ENCODE data around the gene MAPRE2. TPM values are rescaled to one million over a fixed set of nuclear protein-coding genes. Genes with fewer than 3 reads are reported as not detected.

MAPRE2 gene
- total RNA-seq, 1 experiment from 2014 or later: 29.4 TPM

DNA sequence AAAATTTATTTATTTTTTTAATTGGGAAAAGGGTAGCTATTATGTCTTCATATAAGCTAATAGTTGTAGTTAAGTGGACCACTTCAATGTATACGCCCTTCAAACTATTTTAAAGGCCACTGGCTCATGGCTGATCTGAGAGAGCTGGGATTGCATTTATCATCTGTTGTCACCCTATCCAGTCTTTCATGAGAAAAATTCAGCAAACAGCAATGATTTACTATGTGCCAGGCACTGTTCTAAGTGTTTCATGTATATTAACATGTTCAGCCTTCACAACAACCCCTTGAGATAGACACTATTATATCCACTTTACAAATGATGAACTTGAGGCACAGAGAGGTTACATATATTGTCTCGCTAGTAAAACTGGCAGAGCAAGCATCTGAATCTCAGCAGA, 133.5 kb downstream of the MAPRE2 start:
- no peak for DNase-seq
- Histone ChIP-seq H3K27ac (ENCODE audit: insufficient read length, low read depth, low read length) (no peak overlapping the region), H3K4me2 (ENCODE audit: insufficient read depth, insufficient read length, low read length) (no peak overlapping the region), H2BK12ac (ENCODE audit: insufficient read length, low read depth, low read length) (no peak overlapping the region), H3K14ac (ENCODE audit: insufficient read depth, low read length) (no peak overlapping the region), H2AFZ (ENCODE audit: low read length) (no peak overlapping the region), H3K9ac (ENCODE audit: extremely low read depth, insufficient read length, low read length) (no peak overlapping the region), H2BK15ac (ENCODE audit: low read depth, low read length) (no peak overlapping the region), H4K8ac (replicated peaks; ENCODE audit: insufficient read length, low read depth, low read length) (no peak overlapping the region), H3K4ac (ENCODE audit: low read depth, low read length) (no peak overlapping the region), H3K4me1 (ENCODE audit: insufficient read depth, low read length) (no peaks in the 10 kb centered on the region), H3K79me2 (ENCODE audit: insufficient read depth, low read length) (no peaks in the 10 kb centered on the region), H2AK5ac (ENCODE audit: insufficient read length, low read length) (no peak overlapping the region), H2BK5ac (ENCODE audit: insufficient read length, low read length) (no peak overlapping the region), H4K20me1 (ENCODE audit: control insufficient read depth, insufficient read depth, insufficient read length) (no peaks in the 10 kb centered on the region), H2BK20ac (ENCODE audit: low read depth, low read length, poor library complexity, severe bottlenecking) (no peak overlapping the region), H3K27me3 (ENCODE audit: insufficient read depth, low read length) (no peaks in the 10 kb centered on the region), H3K23me2 (ENCODE audit: insufficient read length, low read depth, low read length, poor library complexity, severe bottlenecking) (no peaks in the 10 kb centered on the region), H2BK120ac (ENCODE audit: low read depth, low read length, poor library complexity, severe bottlenecking) (no peak overlapping the region), H4K91ac (ENCODE audit: insufficient read length, low read depth, low read length) (no peak overlapping the region), H4K5ac (ENCODE audit: insufficient read length, low read depth, low read length) (no peak overlapping the region), H3K9me3 (ENCODE audit: control insufficient read depth, low read depth, low read length) (no peaks in the 10 kb centered on the region), H3K18ac (ENCODE audit: insufficient read length, low read depth, low read length) (no peak overlapping the region), H3T11ph (ENCODE audit: low read length) (no peak overlapping the region), H3K56ac (ENCODE audit: insufficient read length, low read depth, low read length) (no peak overlapping the region), H3K23ac (ENCODE audit: insufficient read length, low read depth, low read length) (no peak overlapping the region), H3K79me1 (ENCODE audit: insufficient read depth, low read depth, low read length, poor library complexity, severe bottlenecking) (no peaks in the 10 kb centered on the region)
- H3K9me3 Mint-ChIP-seq: peaks cover 8 to 13% of the 10 kb centered on the region in 2 experiments
- TF ChIP-seq, protein P1, sequence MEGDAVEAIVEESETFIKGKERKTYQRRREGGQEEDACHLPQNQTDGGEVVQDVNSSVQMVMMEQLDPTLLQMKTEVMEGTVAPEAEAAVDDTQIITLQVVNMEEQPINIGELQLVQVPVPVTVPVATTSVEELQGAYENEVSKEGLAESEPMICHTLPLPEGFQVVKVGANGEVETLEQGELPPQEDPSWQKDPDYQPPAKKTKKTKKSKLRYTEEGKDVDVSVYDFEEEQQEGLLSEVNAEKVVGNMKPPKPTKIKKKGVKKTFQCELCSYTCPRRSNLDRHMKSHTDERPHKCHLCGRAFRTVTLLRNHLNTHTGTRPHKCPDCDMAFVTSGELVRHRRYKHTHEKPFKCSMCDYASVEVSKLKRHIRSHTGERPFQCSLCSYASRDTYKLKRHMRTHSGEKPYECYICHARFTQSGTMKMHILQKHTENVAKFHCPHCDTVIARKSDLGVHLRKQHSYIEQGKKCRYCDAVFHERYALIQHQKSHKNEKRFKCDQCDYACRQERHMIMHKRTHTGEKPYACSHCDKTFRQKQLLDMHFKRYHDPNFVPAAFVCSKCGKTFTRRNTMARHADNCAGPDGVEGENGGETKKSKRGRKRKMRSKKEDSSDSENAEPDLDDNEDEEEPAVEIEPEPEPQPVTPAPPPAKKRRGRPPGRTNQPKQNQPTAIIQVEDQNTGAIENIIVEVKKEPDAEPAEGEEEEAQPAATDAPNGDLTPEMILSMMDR (conservative IDR thresholded peaks at IDR 0.05): no peak
- no CpG with 5 or more reads among the region's 2 CpGs for WGBS (ENCODE audit: extremely low coverage, insufficient read length, low lambda C conversion rate)
- no peak overlapping the region for H3K4me3 Mint-ChIP-seq
- no peaks in the 10 kb centered on the region; the same call in 1 of the 2 replicates for H3K27me3 Mint-ChIP-seq (ENCODE audit: low read depth)
- peaks cover 2 to 21% (median 5%) of the 10 kb centered on the region in 3 experiments; a peak in 4 of 7 replicates for H3K36me3 Mint-ChIP-seq (ENCODE audit: insufficient read depth in 1 of 3, low read depth in 3 of 3)
- no peak overlapping the region for H3K27ac Mint-ChIP-seq
- H3K4me1 Mint-ChIP-seq: peaks cover 23 to 35% of the 10 kb centered on the region in 2 experiments

Measured in H9 (cell line).